Fibroblast of the aortic adventitia (primary cell): ENCODE measurements around the gene CORO2B. TPM values are rescaled to one million over a fixed set of nuclear protein-coding genes. Genes with fewer than 3 reads are reported as not detected.
A peak's percentile ranks its signal among the peaks of the same experiment; 100 is the strongest.

Experiments
- DNase-seq: peaks from one replicate; pipeline ENCODE4 v3.0.0-alpha.2; 2010; ENCODE audit warnings: low read depth
- H3K4me3 ChIP-seq: 2 replicates; pipeline ENCODE4 v1.5.1; 2011; ENCODE audit warnings: low read depth, mild to moderate bottlenecking, control low read depth, low read length, moderate library complexity
- CTCF ChIP-seq: IDR thresholded peaks from 2 replicates; pipeline ENCODE4 v1.5.1; 2011; ENCODE audit warnings: mild to moderate bottlenecking, low read length, control low read depth, inconsistent platforms; ENCODE audit not compliant: insufficient read depth
- total RNA-seq: library from RNA; depleted of rRNA; stranded (reverse); fragments of >200 nt; gene quantifications from 2 replicates; pipeline ENCODE4 v1.2.3, GENCODE V29; 2012; ENCODE audit warnings: low replicate concordance

The CORO2B gene
- total RNA-seq, 1 donor, result 23.3 TPM

- no peak overlapping the region for H3K4me3 ChIP-seq
- TF ChIP-seq CTCF, result no peak
- no peak for DNase-seq
Observed at GRCh38 chr15:68574046-68574445, 4.7 kb upstream of the CORO2B start.

DNA sequence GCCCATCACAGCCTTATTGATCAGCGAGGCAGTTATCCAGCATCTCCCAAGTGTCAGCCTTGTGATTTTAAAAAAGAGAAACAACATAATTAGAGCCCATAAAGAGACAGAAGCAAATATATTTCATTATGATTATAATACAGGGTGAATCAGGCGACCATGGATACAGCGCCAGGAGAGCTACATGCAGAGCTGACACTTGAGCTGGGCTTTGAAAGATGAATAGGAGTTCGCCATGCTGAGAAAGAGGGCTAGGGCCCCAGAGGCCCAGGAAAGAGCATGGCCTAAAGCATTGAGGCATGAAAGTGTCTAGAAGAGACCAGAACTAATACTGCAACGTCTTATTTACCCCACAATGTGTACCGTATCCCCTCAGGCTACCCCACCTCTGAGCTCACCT lies 4.2 kb upstream of the CORO2B start:
- TF ChIP-seq CTCF, result no peak
- DNase-seq, result no peak
- H3K4me3 ChIP-seq, result no peak overlapping the region

DNA sequence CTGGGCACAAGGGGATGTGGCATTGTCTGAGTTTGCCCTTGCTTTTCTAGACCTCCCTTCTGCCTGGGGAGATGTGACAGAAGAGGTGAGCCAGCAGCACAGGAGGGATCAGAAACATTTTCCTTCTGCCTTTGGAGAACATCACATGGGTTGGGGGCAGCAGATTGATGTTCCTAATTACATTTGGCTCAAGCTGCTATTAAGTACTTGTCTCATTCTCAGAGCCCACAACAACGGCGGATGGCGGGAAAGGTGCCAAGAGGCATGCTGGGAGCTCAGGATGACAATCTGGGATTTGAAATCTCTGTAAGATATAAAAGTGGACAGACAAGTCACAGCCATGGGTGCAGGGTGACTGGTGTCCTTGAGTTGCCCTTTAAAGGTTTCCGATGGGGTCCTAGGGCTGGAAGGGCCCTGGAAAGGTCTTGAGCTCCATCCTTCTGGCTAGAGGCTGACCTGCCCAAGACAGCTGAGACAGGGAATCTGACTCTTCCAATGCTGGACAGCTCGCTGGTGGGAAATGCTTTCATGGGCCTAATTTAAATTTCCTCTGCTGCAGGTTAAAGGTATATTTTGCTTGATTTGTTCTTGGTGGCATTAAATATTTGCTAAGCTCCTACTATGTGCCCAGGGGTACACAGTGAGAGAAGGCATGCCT lies 2.4 kb upstream of the CORO2B start:
- DNase-seq, result no peak
- no peak for TF ChIP-seq CTCF

DNA sequence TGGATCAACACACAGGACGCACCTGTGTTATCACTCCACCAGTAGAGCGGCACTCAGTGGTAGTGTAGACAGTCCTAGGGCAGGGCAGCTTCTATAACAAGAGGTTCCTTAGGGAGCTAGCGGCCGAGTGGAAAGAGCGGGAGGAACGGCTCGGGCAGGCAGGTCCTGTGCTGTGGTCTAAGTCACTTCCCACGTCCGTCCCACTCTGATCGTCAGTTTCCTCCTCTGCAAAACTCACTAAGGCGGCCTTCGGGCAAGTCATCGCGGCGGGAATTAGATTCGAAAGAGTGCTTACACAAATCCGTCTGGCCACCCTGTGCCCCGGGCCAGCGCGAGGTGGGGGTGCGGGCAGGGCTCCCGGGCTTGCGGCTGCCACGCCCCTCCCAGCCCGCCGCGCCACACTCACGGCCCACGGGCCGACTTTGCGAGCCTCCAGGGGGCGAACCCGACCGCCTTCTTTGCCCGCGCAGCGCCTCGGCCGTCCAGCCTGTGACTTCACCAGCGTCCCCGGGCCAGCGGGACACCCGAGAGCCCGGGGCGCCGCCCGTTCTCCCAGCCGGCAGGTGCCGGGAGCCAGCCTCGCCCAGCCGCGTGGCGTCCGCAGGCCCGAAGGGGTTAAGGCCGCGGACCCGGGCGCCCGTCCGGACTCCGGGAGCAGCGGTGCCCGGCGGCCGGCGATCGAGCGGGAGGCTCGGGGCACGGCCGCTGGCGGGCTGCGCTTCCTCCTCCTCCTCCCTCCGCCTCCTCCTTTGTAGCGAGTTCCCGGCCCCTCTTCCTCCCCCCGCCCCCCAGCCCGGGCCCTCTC lies 416 bp upstream of the CORO2B start:
- DNase-seq, result peak; percentile 69
- H3K4me3 ChIP-seq, result peak overlapping the region; percentile 69
- peak; percentile 56 for TF ChIP-seq CTCF

More for the DNA sequence above, 2.4 kb upstream of the CORO2B start:
- no peak overlapping the region for H3K4me3 ChIP-seq

- peak overlapping the region; percentile 69 for H3K4me3 ChIP-seq
- no peak for TF ChIP-seq CTCF
Observed at GRCh38 chr15:68580026-68580882, 1.5 kb downstream of the CORO2B start.

DNA sequence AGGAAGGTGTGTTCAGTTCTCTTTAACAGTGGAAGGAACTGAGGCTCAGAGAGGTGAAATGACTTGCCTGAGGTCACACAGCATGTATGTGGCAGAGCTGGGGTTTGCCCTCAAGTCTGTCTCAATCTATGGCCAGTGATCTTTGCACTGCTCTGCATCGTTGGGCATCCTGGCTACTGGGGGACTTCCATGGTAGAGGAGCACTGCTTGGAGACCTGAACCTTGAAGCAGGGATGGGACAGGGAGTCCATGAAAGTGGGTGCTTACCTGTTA lies 2.0 kb downstream of the CORO2B start:
- TF ChIP-seq CTCF, result no peak
- no peak for DNase-seq
- peak overlapping the region; percentile 22 for H3K4me3 ChIP-seq

More at GRCh38 chr15:68580026-68580882, 1.5 kb downstream of the CORO2B start:
- DNase-seq, result no peak
